Measurements from ENCODE around the gene CARHSP1. TPM values are rescaled to one million over a fixed set of nuclear protein-coding genes. Genes with fewer than 3 reads are reported as not detected.
"Not testable (repeated sequence)": the region's sequence is repeated elsewhere in the genome, so short reads cannot be mapped to it uniquely, and the experiment has no call there.

The CARHSP1 gene
- total and polyA plus RNA-seq, 4 donors = 53.4 to 122 (median 67.9) TPM

- intact Hi-C loops (cut with DNase I) = no loop called here
- no peak for ATAC-seq (ENCODE audit: low FRiP score)
- Histone ChIP-seq H3K27ac (ENCODE audit: low read depth in 1 of 2, low read length in 2 of 2) (no peak overlapping the region), H3K27me3 (ENCODE audit: control insufficient read depth in 1 of 2, insufficient read depth in 2 of 2, low read length in 1 of 2) (no peaks in the 10 kb centered on the region), H3K36me3 (ENCODE audit: control insufficient read depth in 1 of 2, insufficient read depth in 2 of 2, low read length in 1 of 2) (peaks cover 0 to 3% of the 10 kb centered on the region in 2 donors), H3K9me3 (ENCODE audit: control insufficient read depth, low read length) (no peaks in the 10 kb centered on the region), H3K4me1 (ENCODE audit: control insufficient read depth in 1 of 2, insufficient read depth in 2 of 2, low read length in 2 of 2) (no peaks in the 10 kb centered on the region), H3K4me3 (ENCODE audit: low read length in 2 of 2) (no peak overlapping the region)
- 81 to 83% methylated on average over 26 of the region's 26 CpGs for WGBS, 2 donors
- peak in 1 of 2 donors; percentile 47 for DNase-seq
Measured at GRCh38 chr16:8848231-8848938, 20.4 kb downstream of the CARHSP1 start.

DNA sequence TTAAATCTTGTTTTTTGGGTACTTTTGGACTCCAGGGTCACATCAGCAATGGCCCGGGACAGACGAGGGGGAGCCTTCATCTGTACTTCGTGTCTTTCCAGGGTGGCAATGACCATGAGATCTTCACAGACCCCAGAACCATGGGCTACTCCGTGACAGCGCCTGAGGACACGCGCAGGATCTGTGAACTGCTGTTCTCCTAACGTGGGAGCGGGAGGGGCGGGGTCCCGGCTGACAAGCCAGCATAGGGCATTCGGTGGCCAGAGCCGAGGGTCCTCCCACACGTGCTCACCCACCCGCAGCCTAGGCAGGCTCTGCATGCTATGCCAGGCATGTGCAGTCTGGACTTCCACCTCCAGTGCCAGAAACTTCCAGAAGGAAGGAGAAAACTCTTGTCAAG, 21.2 kb downstream of the CARHSP1 start:
- peaks cover 0 to 3% of the 10 kb centered on the region in 2 donors for H3K36me3 ChIP-seq (ENCODE audit: control insufficient read depth in 1 of 2, insufficient read depth in 2 of 2, low read length in 1 of 2)
- 80 to 82% methylated on average over 15 of the region's 15 CpGs for WGBS, 2 donors
- H3K27ac ChIP-seq (ENCODE audit: low read depth in 1 of 2, low read length in 2 of 2) = no peak overlapping the region
- no peaks in the 10 kb centered on the region for H3K27me3 ChIP-seq (ENCODE audit: control insufficient read depth in 1 of 2, insufficient read depth in 2 of 2, low read length in 1 of 2)
- no peaks in the 10 kb centered on the region for H3K9me3 ChIP-seq (ENCODE audit: control insufficient read depth, low read length)
- no peak overlapping the region for H3K4me3 ChIP-seq (ENCODE audit: low read length in 2 of 2)
- H3K4me1 ChIP-seq (ENCODE audit: control insufficient read depth in 1 of 2, insufficient read depth in 2 of 2, low read length in 2 of 2) = no peaks in the 10 kb centered on the region
- intact Hi-C loops (cut with DNase I) = no loop called here
- peak in 1 of 2 donors; percentile 72 for DNase-seq
- ATAC-seq (ENCODE audit: low FRiP score) = no peak

DNA sequence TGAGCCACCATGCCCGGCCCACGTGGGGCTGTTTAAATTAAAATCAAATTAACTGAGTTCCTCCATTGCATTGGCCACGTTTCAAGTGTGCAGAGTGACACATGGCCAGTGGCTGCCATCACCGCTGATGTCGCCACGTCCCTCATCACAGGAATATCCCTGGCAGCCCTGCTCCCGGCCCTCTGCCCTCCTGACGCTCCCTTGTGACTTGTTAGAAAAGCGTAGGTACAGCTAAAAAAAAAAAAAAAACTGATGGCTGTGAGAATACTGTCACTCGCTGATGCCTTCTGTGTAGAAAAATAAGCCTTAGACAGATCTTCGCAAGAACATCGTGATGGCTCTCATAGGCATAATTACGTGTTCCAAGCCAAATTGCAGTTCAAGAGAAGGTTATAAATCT, 21.7 kb downstream of the CARHSP1 start:
- H3K9me3 ChIP-seq (ENCODE audit: control insufficient read depth, low read length) = no peaks in the 10 kb centered on the region
- peaks cover 0 to 3% of the 10 kb centered on the region in 2 donors for H3K36me3 ChIP-seq (ENCODE audit: control insufficient read depth in 1 of 2, insufficient read depth in 2 of 2, low read length in 1 of 2)
- ATAC-seq (ENCODE audit: low FRiP score) = no peak
- no peak overlapping the region for H3K4me3 ChIP-seq (ENCODE audit: low read length in 2 of 2)
- H3K4me1 ChIP-seq (ENCODE audit: control insufficient read depth in 1 of 2, insufficient read depth in 2 of 2, low read length in 2 of 2) = no peaks in the 10 kb centered on the region
- H3K27ac ChIP-seq (ENCODE audit: low read depth in 1 of 2, low read length in 2 of 2) = no peak overlapping the region
- 82 to 88% methylated on average over 13 of the region's 13 CpGs for WGBS, 2 donors
- H3K27me3 ChIP-seq (ENCODE audit: control insufficient read depth in 1 of 2, insufficient read depth in 2 of 2, low read length in 1 of 2) = no peaks in the 10 kb centered on the region
- intact Hi-C loops (cut with DNase I) = no loop called here
- peak in 1 of 2 donors; percentile 63 for DNase-seq

GRCh38 chr16:8846401-8846932, 22.3 kb downstream of the CARHSP1 start:
- WGBS, 2 donors = 91 to 95% methylated on average over 10 of the region's 10 CpGs
- ATAC-seq (ENCODE audit: low FRiP score) = no peak
- H3K4me1 ChIP-seq (ENCODE audit: control insufficient read depth in 1 of 2, insufficient read depth in 2 of 2, low read length in 2 of 2) = no peaks in the 10 kb centered on the region

GRCh38 chr16:8845699-8846298, 23.0 kb downstream of the CARHSP1 start:
- no peaks in the 10 kb centered on the region for H3K27me3 ChIP-seq (ENCODE audit: control insufficient read depth in 1 of 2, insufficient read depth in 2 of 2, low read length in 1 of 2)
- 87 to 95% methylated on average over 7 of the region's 7 CpGs for WGBS, 2 donors
- no peak overlapping the region for H3K4me3 ChIP-seq (ENCODE audit: low read length in 2 of 2)
- intact Hi-C loops (cut with DNase I) = no loop called here
- DNase-seq = no peak
- no peak overlapping the region for H3K27ac ChIP-seq (ENCODE audit: low read depth in 1 of 2, low read length in 2 of 2)
- H3K36me3 ChIP-seq (ENCODE audit: control insufficient read depth in 1 of 2, insufficient read depth in 2 of 2, low read length in 1 of 2) = peaks cover 0 to 3% of the 10 kb centered on the region in 2 donors
- no peaks in the 10 kb centered on the region for H3K9me3 ChIP-seq (ENCODE audit: control insufficient read depth, low read length)
- H3K4me1 ChIP-seq (ENCODE audit: control insufficient read depth in 1 of 2, insufficient read depth in 2 of 2, low read length in 2 of 2) = no peaks in the 10 kb centered on the region
- ATAC-seq (ENCODE audit: low FRiP score) = no peak

More at GRCh38 chr16:8846401-8846932, 22.3 kb downstream of the CARHSP1 start:
- no peak overlapping the region for H3K27ac ChIP-seq (ENCODE audit: low read depth in 1 of 2, low read length in 2 of 2)
- H3K9me3 ChIP-seq (ENCODE audit: control insufficient read depth, low read length) = no peaks in the 10 kb centered on the region
- H3K36me3 ChIP-seq (ENCODE audit: control insufficient read depth in 1 of 2, insufficient read depth in 2 of 2, low read length in 1 of 2) = peaks cover 0 to 3% of the 10 kb centered on the region in 2 donors
- intact Hi-C loops (cut with DNase I) = no loop called here
- DNase-seq = no peak
- no peaks in the 10 kb centered on the region for H3K27me3 ChIP-seq (ENCODE audit: control insufficient read depth in 1 of 2, insufficient read depth in 2 of 2, low read length in 1 of 2)
- no peak overlapping the region for H3K4me3 ChIP-seq (ENCODE audit: low read length in 2 of 2)

GRCh38 chr16:8843296-8843695, 25.5 kb downstream of the CARHSP1 start:
- WGBS, 2 donors = 43 to 46% methylated on average over 12 of the region's 12 CpGs
- intact Hi-C loops (cut with DNase I); H3K27ac ChIP-seq (ENCODE audit: low read depth in 1 of 2, low read length in 2 of 2); ATAC-seq (ENCODE audit: low FRiP score); H3K27me3 ChIP-seq (ENCODE audit: control insufficient read depth in 1 of 2, insufficient read depth in 2 of 2, low read length in 1 of 2); DNase-seq; H3K36me3 ChIP-seq (ENCODE audit: control insufficient read depth in 1 of 2, insufficient read depth in 2 of 2, low read length in 1 of 2); H3K9me3 ChIP-seq (ENCODE audit: control insufficient read depth, low read length); H3K4me1 ChIP-seq (ENCODE audit: control insufficient read depth in 1 of 2, insufficient read depth in 2 of 2, low read length in 2 of 2); H3K4me3 ChIP-seq (ENCODE audit: low read length in 2 of 2): not testable (repeated sequence)

GRCh38 chr16:8842016-8842415, 26.8 kb downstream of the CARHSP1 start:
- 82 to 85% methylated on average over 4 of the region's 4 CpGs for WGBS, 2 donors
- intact Hi-C loops (cut with DNase I); H3K4me3 ChIP-seq (ENCODE audit: low read length in 2 of 2): not testable (repeated sequence)

DNA sequence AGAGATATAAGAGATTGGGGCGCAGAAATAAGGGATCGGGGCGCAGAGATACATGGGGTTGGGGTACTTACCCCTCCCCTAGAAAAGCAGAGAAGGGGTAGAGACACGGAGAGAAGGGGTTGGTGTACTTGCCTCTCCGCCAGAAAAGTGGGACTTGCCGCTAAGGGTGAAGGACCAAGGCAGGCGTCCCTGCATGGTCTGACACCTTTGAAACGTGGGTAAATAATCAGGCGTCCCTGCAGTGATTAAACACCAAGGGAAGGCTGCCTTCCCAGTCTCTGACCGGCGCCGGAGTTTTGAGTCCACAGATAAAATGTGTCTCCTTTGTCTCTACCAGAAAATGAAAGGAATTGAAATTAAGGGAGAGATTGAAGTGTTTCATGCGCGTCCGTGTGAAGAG, 31.2 kb downstream of the CARHSP1 start:
- H3K27ac ChIP-seq (ENCODE audit: low read depth in 1 of 2, low read length in 2 of 2); DNase-seq; intact Hi-C loops (cut with DNase I): not testable (repeated sequence)

More at GRCh38 chr16:8842016-8842415, 26.8 kb downstream of the CARHSP1 start:
- H3K27me3 ChIP-seq (ENCODE audit: control insufficient read depth in 1 of 2, insufficient read depth in 2 of 2, low read length in 1 of 2); DNase-seq; ATAC-seq (ENCODE audit: low FRiP score); H3K27ac ChIP-seq (ENCODE audit: low read depth in 1 of 2, low read length in 2 of 2); H3K4me1 ChIP-seq (ENCODE audit: control insufficient read depth in 1 of 2, insufficient read depth in 2 of 2, low read length in 2 of 2); H3K36me3 ChIP-seq (ENCODE audit: control insufficient read depth in 1 of 2, insufficient read depth in 2 of 2, low read length in 1 of 2); H3K9me3 ChIP-seq (ENCODE audit: control insufficient read depth, low read length): not testable (repeated sequence)

DNA sequence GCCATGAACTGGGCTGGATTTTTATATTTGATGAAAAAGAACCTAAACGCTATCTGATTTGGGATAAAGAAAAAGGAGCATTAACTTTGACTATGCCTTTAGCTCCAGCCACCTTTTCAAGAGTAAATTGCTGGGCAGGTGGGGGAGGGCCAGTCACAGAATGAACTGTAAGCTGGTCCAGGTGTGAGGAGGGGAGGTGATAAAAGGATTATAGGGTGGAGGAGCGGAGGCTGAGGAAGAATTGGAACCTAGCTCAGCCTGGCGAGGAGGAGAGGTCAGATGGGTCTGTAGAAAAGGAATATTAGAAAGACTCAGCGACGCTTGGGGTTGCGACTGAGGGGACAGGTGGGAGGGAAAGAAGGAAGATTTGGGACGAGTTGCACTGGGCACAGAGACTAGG, 32.0 kb downstream of the CARHSP1 start:
- intact Hi-C loops (cut with DNase I); H3K9me3 ChIP-seq (ENCODE audit: control insufficient read depth, low read length); H3K4me1 ChIP-seq (ENCODE audit: control insufficient read depth in 1 of 2, insufficient read depth in 2 of 2, low read length in 2 of 2); H3K36me3 ChIP-seq (ENCODE audit: control insufficient read depth in 1 of 2, insufficient read depth in 2 of 2, low read length in 1 of 2); DNase-seq; H3K4me3 ChIP-seq (ENCODE audit: low read length in 2 of 2); ATAC-seq (ENCODE audit: low FRiP score); H3K27ac ChIP-seq (ENCODE audit: low read depth in 1 of 2, low read length in 2 of 2); H3K27me3 ChIP-seq (ENCODE audit: control insufficient read depth in 1 of 2, insufficient read depth in 2 of 2, low read length in 1 of 2): not testable (repeated sequence)
- 88 to 91% methylated on average over 7 of the region's 7 CpGs for WGBS, 2 donors

More for the DNA sequence above, 31.2 kb downstream of the CARHSP1 start:
- not testable (repeated sequence) for ATAC-seq (ENCODE audit: low FRiP score); H3K9me3 ChIP-seq (ENCODE audit: control insufficient read depth, low read length); H3K4me1 ChIP-seq (ENCODE audit: control insufficient read depth in 1 of 2, insufficient read depth in 2 of 2, low read length in 2 of 2); H3K36me3 ChIP-seq (ENCODE audit: control insufficient read depth in 1 of 2, insufficient read depth in 2 of 2, low read length in 1 of 2); H3K4me3 ChIP-seq (ENCODE audit: low read length in 2 of 2); H3K27me3 ChIP-seq (ENCODE audit: control insufficient read depth in 1 of 2, insufficient read depth in 2 of 2, low read length in 1 of 2)
- WGBS, 2 donors = 77 to 82% methylated on average over 15 of the region's 15 CpGs
